22Rv1 (cell line): ENCODE results near the gene KRT9.

ENCODE experiments used
- CTCF ChIP-seq: fragments of 450-650 bp; IDR thresholded peaks from 2 replicates; pipeline ENCODE4 v1.5.1; 2017; ENCODE audit warnings: mild to moderate bottlenecking
- ZFX ChIP-seq: fragments of 450-650 bp; IDR thresholded peaks from 2 replicates; pipeline ENCODE4 v1.6.1; 2017; ENCODE audit warnings: antibody characterized with exemption, borderline replicate concordance

- no peak for TF ChIP-seq CTCF
- TF ChIP-seq ZFX = no peak
Measured at GRCh38 chr17:41575336-41575735, 3.5 kb upstream of the KRT9 start.
